Small intestine (tissue), 7 donors: ENCODE measurements around the gene METTL23. TPM values are rescaled to one million over a fixed set of nuclear protein-coding genes. Genes with fewer than 3 reads are reported as not detected.

ENCODE experiments used
- DNase-seq, 2 donors: peaks; one replicate each; pipeline versions ENCODE4 v3.0.0 to v3.0.0-alpha.2; 2013
- FAIRE-seq: peaks from 2 replicates; lab custom pipeline; 2012; peaks lifted over from hg19 to GRCh38; lab: Jason Lieb, UNC
- H3K27ac ChIP-seq, 3 donors: one replicate each; pipeline ENCODE4 v1.5.1; 2013; ENCODE audit warnings: low read length in 2 of 3, mild to moderate bottlenecking in 2 of 3, control low read depth in 1 of 3, inconsistent platforms in 1 of 3, low read depth in 1 of 3, moderate library complexity in 1 of 3
- H3K27me3 ChIP-seq, 3 donors: one replicate each; pipeline ENCODE4 v1.6.1; 2013; ENCODE audit warnings: low read length in 3 of 3, inconsistent platforms in 1 of 3; ENCODE audit not compliant: control insufficient read depth in 3 of 3, insufficient read depth in 3 of 3
- H3K36me3 ChIP-seq, 3 donors: one replicate each; pipeline ENCODE4 v1.6.1; 2013; ENCODE audit warnings: low read length in 3 of 3, inconsistent platforms in 1 of 3, low read depth in 1 of 3, mild to moderate bottlenecking in 1 of 3, moderate library complexity in 1 of 3; ENCODE audit not compliant: control insufficient read depth in 3 of 3, insufficient read depth in 2 of 3
- H3K4me1 ChIP-seq, 3 donors: one replicate each; pipeline ENCODE4 v1.6.1; 2013; ENCODE audit warnings: low read length in 2 of 3, inconsistent platforms in 1 of 3, low read depth in 1 of 3, mild to moderate bottlenecking in 1 of 3, moderate library complexity in 1 of 3; ENCODE audit not compliant: control insufficient read depth in 3 of 3, insufficient read depth in 2 of 3
- H3K4me3 ChIP-seq, 3 donors: one replicate each; pipeline ENCODE4 v1.5.1; 2013; ENCODE audit warnings: low read length in 3 of 3, control low read depth in 1 of 3, inconsistent platforms in 1 of 3, low read depth in 1 of 3, mild to moderate bottlenecking in 1 of 3, moderate library complexity in 1 of 3
- H3K9me3 ChIP-seq, 2 donors: one replicate each; pipeline ENCODE4 v1.6.1; 2013; ENCODE audit warnings: low read depth in 1 of 2, low read length in 1 of 2; ENCODE audit not compliant: control insufficient read depth in 2 of 2, insufficient read depth in 1 of 2
- WGBS, 3 donors: extraction: QIAGEN DNeasy Blood & Tissue Kit; methylation state at CpG; one replicate each; pipeline ENCODE4 v1.1.7; 2013; 5-methylcytosine and 5-hydroxymethylcytosine counted together
- polyA plus RNA-seq, 4 donors: library from polyadenylated mRNA; stranded (reverse) in 3 of 4; unstranded in 1 of 4; fragments of 200-250 nt in 3 of 4; fragments of 120-200 nt in 1 of 4; gene quantifications; one replicate each; pipeline versions ENCODE4 v1.2.1 to v1.2.3, GENCODE V29; 2013
- donor health status: healthy with polysubstance abuse.
- donor health status: control.
- donor health status: control.
- donor health status: Bipolar disorder and iron deficiency.
- donor health status: healthy.

The METTL23 gene
- polyA plus RNA-seq, 4 donors, result 28.8 to 41.8 (median 37.7) TPM

DNA sequence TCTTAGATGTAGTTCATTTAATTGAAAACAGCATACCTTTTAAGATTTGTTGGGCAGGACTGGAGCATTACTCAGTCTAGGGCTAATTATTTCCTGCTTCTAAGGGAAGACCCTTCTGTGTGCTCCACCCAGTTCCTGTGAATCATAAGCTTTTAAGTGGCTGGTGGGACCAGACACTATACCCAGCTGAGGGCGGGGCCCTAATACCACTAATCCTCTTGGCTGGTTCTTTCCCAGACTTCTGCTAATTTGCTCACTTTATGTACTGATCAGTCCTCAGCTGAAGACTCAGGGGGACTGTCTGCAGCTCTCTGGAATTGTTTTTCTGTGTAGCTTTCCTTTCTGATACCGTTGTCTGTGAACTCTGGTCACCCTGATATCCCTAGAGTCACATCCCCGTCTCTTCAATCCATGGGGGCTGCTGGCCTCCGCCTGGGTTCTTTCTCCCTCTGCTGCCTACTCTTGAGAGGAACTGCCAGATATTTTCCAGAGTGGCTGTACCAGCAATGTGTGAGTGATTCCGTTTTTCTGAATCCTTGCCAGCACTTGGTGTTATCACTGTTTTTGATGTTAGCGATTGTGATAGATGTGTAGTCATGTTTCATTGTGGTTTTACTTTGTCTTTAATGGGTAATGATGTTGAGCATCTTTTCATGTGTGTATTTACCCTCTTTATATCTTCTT, 46.3 kb downstream of the METTL23 start:
- H3K9me3 ChIP-seq, result no peaks in the 10 kb centered on the region
- H3K36me3 ChIP-seq, result peaks cover 6 to 45% (median 13%) of the 10 kb centered on the region in 3 donors
- no peaks in the 10 kb centered on the region for H3K27me3 ChIP-seq
- WGBS, 3 donors, result 66 to 74% (median 68%) methylated on average over 6 of the region's 6 CpGs
- FAIRE-seq, result no peak
- no peak overlapping the region for H3K4me3 ChIP-seq
- no peak overlapping the region for H3K27ac ChIP-seq
- no peaks in the 10 kb centered on the region for H3K4me1 ChIP-seq
- no peak for DNase-seq

- no peaks in the 10 kb centered on the region for H3K9me3 ChIP-seq
- 89 to 96% (median 91%) methylated on average over 10 of the region's 10 CpGs for WGBS, 3 donors
- no peak overlapping the region for H3K27ac ChIP-seq
- no peaks in the 10 kb centered on the region for H3K4me1 ChIP-seq
- H3K27me3 ChIP-seq, result no peaks in the 10 kb centered on the region
- H3K36me3 ChIP-seq, result peaks cover 6 to 49% (median 16%) of the 10 kb centered on the region in 3 donors
- DNase-seq (no peak), FAIRE-seq (no peak)
- no peak overlapping the region for H3K4me3 ChIP-seq
Observed at GRCh38 chr17:76775021-76775600, 48.5 kb downstream of the METTL23 start.

DNA sequence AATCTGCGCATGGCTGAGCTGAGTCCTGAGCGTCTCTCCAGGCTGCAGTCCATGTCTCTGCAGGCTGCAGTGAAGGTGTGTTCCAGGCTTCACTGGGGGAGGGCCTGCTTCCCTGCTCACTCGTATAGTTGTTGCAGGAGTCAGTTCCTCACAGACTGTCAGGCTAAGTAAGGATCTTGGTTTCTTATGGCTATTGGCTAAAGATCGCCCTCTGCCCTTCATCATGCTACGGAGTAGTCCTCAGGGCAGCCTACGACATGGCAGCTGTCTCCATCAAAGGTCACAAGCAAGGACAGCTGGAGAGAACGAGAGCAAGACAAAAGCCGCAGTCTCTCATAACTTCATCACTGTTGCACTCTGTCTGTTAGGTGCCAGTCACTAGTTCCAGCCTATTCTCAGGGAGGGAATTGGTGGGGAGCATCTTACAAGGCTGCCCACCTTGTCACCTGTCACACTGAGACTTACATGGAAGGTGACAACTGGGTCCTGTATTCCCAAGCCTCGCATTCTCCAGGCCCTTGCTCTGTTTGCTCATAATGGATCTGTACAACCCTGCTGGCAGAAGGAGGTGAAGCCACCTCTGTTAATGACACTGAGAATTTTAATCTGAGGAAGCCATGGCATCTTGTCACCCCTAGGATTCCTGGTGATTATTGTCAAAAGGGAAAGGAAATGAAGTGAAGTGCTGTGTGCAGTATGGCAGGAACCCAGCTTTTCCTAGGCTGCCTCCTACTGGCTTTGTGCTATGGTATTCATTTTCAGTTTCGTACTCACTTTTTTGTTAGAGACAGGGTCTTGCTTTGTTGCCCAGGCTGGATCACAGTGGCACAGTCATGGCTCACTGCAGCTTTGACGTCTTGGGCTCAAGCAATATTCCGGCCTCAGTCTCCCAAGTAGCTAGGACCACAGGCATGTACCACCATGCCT, 54.7 kb downstream of the METTL23 start:
- Histone ChIP-seq H3K27ac (peak overlapping the region in 1 of 3 donors; percentile 9), H3K36me3 (peaks cover 6 to 43% (median 12%) of the 10 kb centered on the region in 3 donors)

GRCh38 chr17:76783146-76783545, 56.5 kb downstream of the METTL23 start:
- no peak for DNase-seq
- Histone ChIP-seq H3K27ac (peak overlapping the region in 1 of 3 donors; percentile 34), H3K4me3 (no peak overlapping the region), H3K36me3 (peaks cover 1 to 32% (median 6%) of the 10 kb centered on the region in 3 donors), H3K4me1 (no peaks in the 10 kb centered on the region), H3K9me3 (no peaks in the 10 kb centered on the region), H3K27me3 (no peaks in the 10 kb centered on the region)
- no peak for FAIRE-seq
- WGBS, 3 donors, result 72 to 77% (median 74%) methylated on average over 5 of the region's 5 CpGs

More for the DNA sequence above, 54.7 kb downstream of the METTL23 start:
- DNase-seq (no peak), FAIRE-seq (no peak)
- Histone ChIP-seq H3K27me3 (no peaks in the 10 kb centered on the region), H3K9me3 (no peaks in the 10 kb centered on the region), H3K4me3 (no peak overlapping the region), H3K4me1 (no peaks in the 10 kb centered on the region)
- WGBS, 3 donors, result 90 to 94% (median 90%) methylated on average over 12 of the region's 12 CpGs

Other genes with a start within 250 kb of the METTL23 start
- gene RHBDF2, start 225.4 kb upstream of the METTL23 start, polyA plus RNA-seq, result 10 to 100 TPM in 2 of 4 donors, 1 to 10 TPM in 2; 2.0 to 43.2 (median 10.9) TPM
- 10 to 100 TPM in 3 of 4 donors, 1 to 10 TPM in 1; 1.1 to 35.4 (median 12.0) TPM for gene CYGB, start 189.1 kb upstream of the METTL23 start, polyA plus RNA-seq
- 1 to 10 TPM in 3 of 4 donors, not detected in 1; 1.6 to 3.4 (median 2.2) TPM for gene PRCD, start 186.8 kb upstream of the METTL23 start, polyA plus RNA-seq
- gene ST6GALNAC2, start 141.0 kb upstream of the METTL23 start, polyA plus RNA-seq, result 1 to 10 TPM in 3 of 4 donors, not detected in 1; 1.1 to 5.3 (median 2.7) TPM
- gene ST6GALNAC1, start 83.1 kb upstream of the METTL23 start, polyA plus RNA-seq, result 100 to 1,000 TPM in 1 of 4 donors, 10 to 100 TPM in 3; 18.6 to 179 (median 78.2) TPM
- gene MXRA7, start 15.9 kb upstream of the METTL23 start, polyA plus RNA-seq, result 10 to 100 TPM in 3 of 4 donors, 1 to 10 TPM in 1; 3.1 to 40.1 (median 23.8) TPM
- gene JMJD6, start 233 bp upstream of the METTL23 start, polyA plus RNA-seq, result 10 to 100 TPM; 24.2 to 56.6 (median 39.1) TPM
- gene SRSF2, start 10.5 kb downstream of the METTL23 start, polyA plus RNA-seq, result 100 to 1,000 TPM; 113 to 233 (median 157) TPM
- gene MFSD11, start 11.3 kb downstream of the METTL23 start, polyA plus RNA-seq, result 10 to 100 TPM in 3 of 4 donors, 1 to 10 TPM in 1; 8.3 to 28.4 (median 15.2) TPM
- under 1 TPM in 2 of 4 donors, not detected in 2; 0.40 TPM for gene MGAT5B, start 141.6 kb downstream of the METTL23 start, polyA plus RNA-seq